GM12874 (cell line): ENCODE measurements around the gene TP53AIP1.

Experiments used
- CTCF ChIP-seq: IDR thresholded peaks from 2 replicates; pipeline ENCODE4 v1.5.1; 2011; ENCODE audit warnings: low read depth, mild to moderate bottlenecking, control low read depth, low read length, moderate library complexity; ENCODE audit not compliant: insufficient read depth

The TP53AIP1 gene

GRCh38 chr11:128956401-128957201 is 13.9 kb upstream of the TP53AIP1 start:
- peak; percentile 54; the same call in 1 of the 2 replicates for TF ChIP-seq CTCF

GRCh38 chr11:128955636-128956035 is 13.0 kb upstream of the TP53AIP1 start:
- no peak for TF ChIP-seq CTCF

GRCh38 chr11:128953151-128953550 is 10.5 kb upstream of the TP53AIP1 start:
- TF ChIP-seq CTCF = no peak

- TF ChIP-seq CTCF = no peak
Observed at GRCh38 chr11:128949791-128950454, 7.3 kb upstream of the TP53AIP1 start.

- TF ChIP-seq CTCF = peak; percentile 19; the same call in 1 of the 2 replicates
Observed at GRCh38 chr11:128948583-128948982, 5.9 kb upstream of the TP53AIP1 start.

GRCh38 chr11:128947773-128948172 is 5.1 kb upstream of the TP53AIP1 start:
- no peak for TF ChIP-seq CTCF

GRCh38 chr11:128946648-128947047 is 4.0 kb upstream of the TP53AIP1 start:
- no peak for TF ChIP-seq CTCF
